ENCODE measurements around the gene PCDHGA2. TPM values are rescaled to one million over a fixed set of nuclear protein-coding genes. Genes with fewer than 3 reads are reported as not detected.
"Not testable (repeated sequence)": the region's sequence is repeated elsewhere in the genome, so short reads cannot be mapped to it uniquely, and the experiment has no call there.

The PCDHGA2 gene
- total and polyA plus RNA-seq, 12 donors = 1.6 to 15.3 (median 10.3) TPM

DNA sequence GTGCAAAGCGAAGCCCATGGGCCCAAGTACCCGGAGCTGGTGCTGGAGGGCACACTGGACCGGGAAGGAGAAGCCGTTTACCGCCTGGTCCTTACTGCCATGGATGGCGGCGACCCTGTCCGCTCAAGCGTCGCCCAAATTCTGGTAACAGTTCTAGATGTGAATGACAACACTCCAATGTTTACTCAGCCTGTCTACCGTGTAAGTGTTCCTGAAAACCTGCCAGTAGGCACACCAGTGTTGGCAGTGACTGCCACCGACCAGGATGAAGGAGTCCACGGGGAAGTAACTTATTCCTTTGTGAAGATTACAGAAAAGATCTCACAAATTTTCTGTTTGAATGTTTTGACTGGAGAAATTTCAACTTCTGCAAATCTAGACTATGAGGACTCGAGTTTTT, 36.1 kb downstream of the PCDHGA2 start:
- peaks cover 0 to 99% (median 58%) of the 10 kb centered on the region in 11 donors for H3K9me3 ChIP-seq
- intact Hi-C loops (cut with DNase I) = no loop called here

DNA sequence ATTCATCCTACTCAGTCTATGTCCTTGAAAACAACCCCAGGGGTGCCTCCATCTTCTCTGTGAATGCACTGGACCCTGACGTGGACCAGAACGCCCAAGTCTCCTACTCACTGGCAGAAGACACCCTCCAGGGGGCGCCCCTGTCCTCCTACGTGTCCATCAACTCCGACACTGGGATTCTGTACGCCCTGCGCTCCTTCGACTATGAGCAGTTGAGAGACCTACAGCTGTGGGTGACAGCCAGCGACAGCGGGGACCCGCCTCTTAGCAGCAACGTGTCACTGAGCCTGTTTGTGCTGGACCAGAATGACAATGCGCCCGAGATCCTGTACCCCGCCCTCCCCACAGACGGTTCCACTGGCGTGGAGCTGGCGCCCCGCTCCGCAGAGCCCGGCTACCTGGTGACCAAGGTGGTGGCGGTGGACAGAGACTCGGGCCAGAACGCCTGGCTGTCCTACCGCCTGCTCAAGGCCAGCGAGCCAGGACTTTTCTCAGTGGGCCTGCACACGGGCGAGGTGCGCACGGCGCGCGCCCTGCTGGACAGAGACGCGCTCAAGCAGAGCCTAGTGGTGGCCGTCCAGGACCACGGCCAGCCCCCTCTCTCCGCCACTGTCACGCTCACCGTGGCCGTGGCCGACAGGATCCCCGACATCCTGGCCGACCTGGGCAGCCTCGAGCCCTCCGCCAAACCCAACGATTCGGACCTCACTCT, 37.0 kb downstream of the PCDHGA2 start:
- H3K4me3 ChIP-seq; ATAC-seq; intact Hi-C loops (cut with DNase I); DNase-seq; H3K27ac ChIP-seq: not testable (repeated sequence)
- H3K4me1 ChIP-seq = peaks cover 0 to 28% (median 0%) of the 10 kb centered on the region in 9 donors
- peaks cover 0 to 99% (median 60%) of the 10 kb centered on the region in 11 donors for H3K9me3 ChIP-seq
- 59 to 61% methylated on average over 37 to 41 of the region's 48 CpGs for WGBS, 2 donors
- peaks cover 0 to 40% (median 0%) of the 10 kb centered on the region in 7 donors for H3K27me3 ChIP-seq
- peaks cover 0 to 35% (median 0%) of the 10 kb centered on the region in 9 donors for H3K36me3 ChIP-seq

More for the DNA sequence above, 36.1 kb downstream of the PCDHGA2 start:
- Histone ChIP-seq H3K4me1 (peaks cover 0 to 37% (median 0%) of the 10 kb centered on the region in 9 donors), H3K27ac (no peak overlapping the region), H3K4me3 (peak overlapping the region in 1 of 10 donors; percentile 25), H3K36me3 (peaks cover 0 to 43% (median 0%) of the 10 kb centered on the region in 9 donors), H3K27me3 (peaks cover 0 to 50% (median 0%) of the 10 kb centered on the region in 7 donors)
- ATAC-seq = peak in 6 of 8 donors; percentile 18 to 70 (median 36)
- TF ChIP-seq, protein P1, sequence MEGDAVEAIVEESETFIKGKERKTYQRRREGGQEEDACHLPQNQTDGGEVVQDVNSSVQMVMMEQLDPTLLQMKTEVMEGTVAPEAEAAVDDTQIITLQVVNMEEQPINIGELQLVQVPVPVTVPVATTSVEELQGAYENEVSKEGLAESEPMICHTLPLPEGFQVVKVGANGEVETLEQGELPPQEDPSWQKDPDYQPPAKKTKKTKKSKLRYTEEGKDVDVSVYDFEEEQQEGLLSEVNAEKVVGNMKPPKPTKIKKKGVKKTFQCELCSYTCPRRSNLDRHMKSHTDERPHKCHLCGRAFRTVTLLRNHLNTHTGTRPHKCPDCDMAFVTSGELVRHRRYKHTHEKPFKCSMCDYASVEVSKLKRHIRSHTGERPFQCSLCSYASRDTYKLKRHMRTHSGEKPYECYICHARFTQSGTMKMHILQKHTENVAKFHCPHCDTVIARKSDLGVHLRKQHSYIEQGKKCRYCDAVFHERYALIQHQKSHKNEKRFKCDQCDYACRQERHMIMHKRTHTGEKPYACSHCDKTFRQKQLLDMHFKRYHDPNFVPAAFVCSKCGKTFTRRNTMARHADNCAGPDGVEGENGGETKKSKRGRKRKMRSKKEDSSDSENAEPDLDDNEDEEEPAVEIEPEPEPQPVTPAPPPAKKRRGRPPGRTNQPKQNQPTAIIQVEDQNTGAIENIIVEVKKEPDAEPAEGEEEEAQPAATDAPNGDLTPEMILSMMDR (IDR thresholded peaks at IDR 0.05) = no peak
- 50 to 52% methylated on average over 14 of the region's 14 CpGs for WGBS, 2 donors
- no peak for DNase-seq

DNA sequence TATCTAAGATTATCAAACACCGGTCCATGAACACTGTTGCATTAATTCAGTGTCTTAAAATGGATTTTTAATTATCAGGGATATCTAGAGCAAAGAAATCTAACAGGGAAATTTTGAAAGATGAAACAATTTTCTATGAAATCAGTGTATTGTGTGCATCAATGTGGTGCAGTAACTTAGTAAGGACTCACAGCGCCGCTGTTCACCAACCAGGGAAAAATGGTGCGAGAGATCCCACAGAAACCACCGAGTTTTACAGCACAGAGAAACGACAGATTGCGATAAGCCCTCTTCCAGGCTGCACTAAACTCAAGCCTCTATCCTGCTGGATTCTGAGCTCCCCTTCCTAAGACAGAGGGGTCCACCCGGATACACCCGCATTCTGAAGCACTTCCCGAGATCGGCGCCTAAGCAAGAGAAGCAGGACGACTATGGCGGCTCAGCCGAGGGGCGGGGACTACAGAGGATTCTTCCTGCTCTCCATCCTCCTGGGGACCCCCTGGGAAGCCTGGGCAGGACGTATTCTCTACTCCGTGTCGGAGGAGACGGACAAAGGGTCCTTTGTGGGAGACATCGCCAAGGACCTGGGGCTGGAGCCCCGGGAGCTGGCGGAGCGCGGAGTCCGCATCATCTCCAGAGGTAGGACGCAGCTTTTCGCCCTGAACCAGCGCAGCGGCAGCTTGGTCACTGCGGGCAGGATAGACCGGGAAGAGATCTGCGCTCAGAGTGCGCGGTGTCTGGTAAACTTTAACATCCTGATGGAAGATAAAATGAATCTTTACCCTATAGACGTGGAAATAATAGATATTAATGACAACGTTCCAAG, 44.1 kb downstream of the PCDHGA2 start, which contains the start of gene PCDHGA7:
TSS of gene PCDHGA7 (plus strand) at position 274 of the 826 bp plus-strand sequence. CDS start at position 432, 158 bp downstream.
- H3K27ac ChIP-seq = no peak within 1 kb of the TSS

DNA sequence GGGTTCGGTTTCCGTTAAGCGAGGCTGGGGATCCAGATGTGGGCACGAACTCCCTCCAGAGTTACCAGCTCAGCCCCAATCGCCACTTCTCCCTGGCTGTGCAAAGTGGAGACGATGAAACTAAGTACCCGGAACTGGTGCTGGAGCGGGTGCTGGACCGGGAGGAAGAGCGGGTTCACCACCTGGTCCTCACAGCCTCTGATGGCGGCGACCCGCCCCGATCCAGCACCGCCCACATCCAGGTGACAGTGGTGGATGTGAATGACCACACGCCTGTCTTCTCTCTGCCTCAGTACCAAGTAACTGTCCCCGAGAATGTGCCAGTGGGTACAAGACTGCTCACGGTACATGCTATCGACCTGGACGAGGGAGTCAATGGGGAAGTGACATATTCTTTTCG, 44.8 kb downstream of the PCDHGA2 start:
- Histone ChIP-seq H3K36me3 (peaks cover 0 to 30% (median 0%) of the 10 kb centered on the region in 9 donors), H3K4me3 (peak overlapping the region in 3 of 10 donors; percentile 34 to 37 (median 34)), H3K27me3 (peaks cover 0 to 41% (median 0%) of the 10 kb centered on the region in 7 donors), H3K27ac (no peak overlapping the region), H3K9me3 (peaks cover 0 to 97% (median 43%) of the 10 kb centered on the region in 11 donors), H3K4me1 (peaks cover 0 to 6% (median 0%) of the 10 kb centered on the region in 9 donors)
- 47 to 48% methylated on average over 21 of the region's 21 CpGs for WGBS, 2 donors
- no peak for ATAC-seq
- intact Hi-C loops (cut with DNase I) = no loop called here
- DNase-seq = no peak
- TF ChIP-seq, protein P1 (IDR thresholded peaks at IDR 0.05) = no peak

More for the DNA sequence above, 44.1 kb downstream of the PCDHGA2 start, which contains the start of gene PCDHGA7:
- H3K36me3 ChIP-seq = peaks cover 0 to 36% (median 0%) of the 10 kb centered on the region in 9 donors
- intact Hi-C loops (cut with DNase I) = no loop called here
- peaks cover 0 to 39% (median 0%) of the 10 kb centered on the region in 7 donors for H3K27me3 ChIP-seq
- 21 to 24% methylated on average over 37 of the region's 37 CpGs for WGBS, 2 donors
- H3K4me1 ChIP-seq = peaks cover 0 to 6% (median 0%) of the 10 kb centered on the region in 9 donors
- H3K4me3 ChIP-seq = peak within 1 kb of the TSS in 7 of 10 donors; percentile 17 to 41 (median 34)
- DNase-seq (no peak), ATAC-seq (peak in 4 of 8 donors; percentile 15 to 50 (median 38))
- H3K9me3 ChIP-seq = peaks cover 0 to 100% (median 47%) of the 10 kb centered on the region in 11 donors
- TF ChIP-seq, protein P1 (IDR thresholded peaks at IDR 0.05) = peak in 5 of 9 donors; percentile 11 to 30 (median 21)

All from heart right ventricle (tissue), 16 donors.